ENCODE data around the gene KLRC3.
"Not testable (repeated sequence)": the region's sequence is repeated elsewhere in the genome, so short reads cannot be mapped to it uniquely, and the experiment has no call there.

The KLRC3 gene

GRCh38 chr12:10420334-10420733 is at the start of gene KLRC3:
Gene KLRC3, minus strand, starts transcription at chr12:10420595. Its CDS starts 45 bp downstream, at chr12:10420550.
- H3K4me2 ChIP-seq; H3K27ac ChIP-seq; H3K36me3 ChIP-seq; H3K9ac ChIP-seq; H3K4me1 ChIP-seq; H3K9me3 ChIP-seq (replicated peaks in 1 of 11); H4K20me1 ChIP-seq; H3K27me3 ChIP-seq; H3K4me3 ChIP-seq: not testable (repeated sequence)

- H3K27me3 ChIP-seq: no peaks in the 10 kb centered on the region
- no peak for TF ChIP-seq Cebpa-rat (IDR thresholded peaks at IDR 0.05)
- H3K27ac ChIP-seq: no peak overlapping the region
- H4K20me1 ChIP-seq: no peaks in the 10 kb centered on the region
- peaks cover 0 to 22% (median 8%) of the 10 kb centered on the region in 11 experiments; a peak in 15 of 22 replicates for H3K9me3 ChIP-seq (replicated peaks in 1 of 11)
- no peaks in the 10 kb centered on the region for H3K4me1 ChIP-seq
- no peak overlapping the region for H3K4me3 ChIP-seq
- H3K36me3 ChIP-seq: no peaks in the 10 kb centered on the region
- no peak overlapping the region for H3K9ac ChIP-seq
- H3K4me2 ChIP-seq: no peak overlapping the region
Observed at GRCh38 chr12:10469701-10470100, 49.3 kb upstream of the KLRC3 start.

GRCh38 chr12:10466311-10466710 is 45.9 kb upstream of the KLRC3 start:
- Histone ChIP-seq H3K36me3 (no peaks in the 10 kb centered on the region), H3K9ac (no peak overlapping the region), H3K27me3 (no peaks in the 10 kb centered on the region), H3K4me1 (no peaks in the 10 kb centered on the region), H3K9me3 (replicated peaks in 1 of 11) (peaks cover 0 to 25% (median 8%) of the 10 kb centered on the region in 11 experiments; a peak in 11 of 22 replicates), H4K20me1 (no peaks in the 10 kb centered on the region), H3K4me3 (no peak overlapping the region), H3K27ac (no peak overlapping the region), H3K4me2 (no peak overlapping the region)
- no peak for TF ChIP-seq Cebpa-rat (IDR thresholded peaks at IDR 0.05)

GRCh38 chr12:10457760-10458159 is 37.4 kb upstream of the KLRC3 start:
- no peak overlapping the region for H3K27ac ChIP-seq
- peaks cover 43 to 74% (median 48%) of the 10 kb centered on the region in 11 experiments for H3K9me3 ChIP-seq (replicated peaks in 1 of 11)
- no peak for TF ChIP-seq Cebpa-rat (IDR thresholded peaks at IDR 0.05)
- H3K36me3 ChIP-seq: no peaks in the 10 kb centered on the region
- H3K27me3 ChIP-seq: no peaks in the 10 kb centered on the region
- no peaks in the 10 kb centered on the region for H3K4me1 ChIP-seq
- no peak overlapping the region for H3K4me3 ChIP-seq
- no peak overlapping the region for H3K9ac ChIP-seq
- H3K4me2 ChIP-seq: no peak overlapping the region
- H4K20me1 ChIP-seq: no peaks in the 10 kb centered on the region

- no peaks in the 10 kb centered on the region for H3K4me1 ChIP-seq
- TF ChIP-seq Cebpa-rat (IDR thresholded peaks at IDR 0.05): no peak
Observed at GRCh38 chr12:10456856-10457255, 36.5 kb upstream of the KLRC3 start.

GRCh38 chr12:10455766-10456165 is 35.4 kb upstream of the KLRC3 start:
- Histone ChIP-seq H4K20me1 (no peaks in the 10 kb centered on the region), H3K4me2 (no peak overlapping the region), H3K4me1 (no peaks in the 10 kb centered on the region), H3K4me3 (no peak overlapping the region), H3K36me3 (no peaks in the 10 kb centered on the region), H3K9ac (no peak overlapping the region), H3K9me3 (replicated peaks in 1 of 11) (peaks cover 37 to 63% (median 48%) of the 10 kb centered on the region in 11 experiments), H3K27me3 (no peaks in the 10 kb centered on the region), H3K27ac (no peak overlapping the region)
- TF ChIP-seq Cebpa-rat (IDR thresholded peaks at IDR 0.05): no peak

More at GRCh38 chr12:10456856-10457255, 36.5 kb upstream of the KLRC3 start:
- H3K4me2 ChIP-seq: no peak overlapping the region
- no peak overlapping the region for H3K9ac ChIP-seq
- no peak overlapping the region for H3K27ac ChIP-seq
- no peaks in the 10 kb centered on the region for H3K27me3 ChIP-seq
- H4K20me1 ChIP-seq: no peaks in the 10 kb centered on the region
- H3K36me3 ChIP-seq: no peaks in the 10 kb centered on the region
- no peak overlapping the region for H3K4me3 ChIP-seq
- peaks cover 42 to 74% (median 48%) of the 10 kb centered on the region in 11 experiments for H3K9me3 ChIP-seq (replicated peaks in 1 of 11)

- Histone ChIP-seq H3K4me1 (no peaks in the 10 kb centered on the region), H3K27me3 (no peaks in the 10 kb centered on the region), H3K9ac (no peak overlapping the region), H3K4me2 (0 out of 22 replicates have a peak overlapping the region, but pooled peaks of 1 of the 11 experiments have one; percentile 5), H4K20me1 (no peaks in the 10 kb centered on the region), H3K4me3 (no peak overlapping the region), H3K36me3 (no peaks in the 10 kb centered on the region), H3K9me3 (replicated peaks in 1 of 11) (peaks cover 37 to 53% (median 45%) of the 10 kb centered on the region in 11 experiments), H3K27ac (no peak overlapping the region)
- TF ChIP-seq Cebpa-rat (IDR thresholded peaks at IDR 0.05): no peak
Observed at GRCh38 chr12:10454531-10454930, 34.1 kb upstream of the KLRC3 start.

GRCh38 chr12:10453156-10453555 is 32.8 kb upstream of the KLRC3 start, which contains the start of gene KLRC1:
Gene KLRC1, minus strand, starts transcription at chr12:10453377. Its CDS starts 2,221 bp downstream, at chr12:10451156.
- H3K9me3 ChIP-seq (replicated peaks in 1 of 11): peaks cover 29 to 42% (median 35%) of the 10 kb centered on the region in 11 experiments
- no peak within 1 kb of the TSS for H3K4me3 ChIP-seq
- H3K36me3 ChIP-seq: no peaks in the 10 kb centered on the region
- H3K4me2 ChIP-seq: no peak within 1 kb of the TSS
- no peaks in the 10 kb centered on the region for H3K27me3 ChIP-seq
- TF ChIP-seq Cebpa-rat (IDR thresholded peaks at IDR 0.05): peak in 1 of 11 experiments; percentile 20; a peak in 1 of 22 replicates
- no peaks in the 10 kb centered on the region for H3K4me1 ChIP-seq
- H4K20me1 ChIP-seq: no peaks in the 10 kb centered on the region
- H3K27ac ChIP-seq: no peak within 1 kb of the TSS
- H3K9ac ChIP-seq: no peak within 1 kb of the TSS

GRCh38 chr12:10448236-10448635 is 27.8 kb upstream of the KLRC3 start:
- TF ChIP-seq Cebpa-rat (IDR thresholded peaks at IDR 0.05): no peak
- 0 out of 22 replicates have a peak, but pooled peaks cover 0 to 4% (median 0%) of the 10 kb centered on the region in 11 experiments for H3K9me3 ChIP-seq (replicated peaks in 1 of 11)
- no peaks in the 10 kb centered on the region for H3K36me3 ChIP-seq
- H3K4me2 ChIP-seq: no peak overlapping the region
- no peaks in the 10 kb centered on the region for H3K27me3 ChIP-seq
- H3K9ac ChIP-seq: no peak overlapping the region
- no peaks in the 10 kb centered on the region for H4K20me1 ChIP-seq
- no peak overlapping the region for H3K4me3 ChIP-seq
- H3K27ac ChIP-seq: no peak overlapping the region
- no peaks in the 10 kb centered on the region for H3K4me1 ChIP-seq

GRCh38 chr12:10446052-10446451 is 25.7 kb upstream of the KLRC3 start:
- not testable (repeated sequence) for H4K20me1 ChIP-seq; H3K27ac ChIP-seq; H3K4me3 ChIP-seq; H3K9me3 ChIP-seq (replicated peaks in 1 of 11); H3K36me3 ChIP-seq; H3K4me2 ChIP-seq; H3K4me1 ChIP-seq; H3K27me3 ChIP-seq; H3K9ac ChIP-seq

GRCh38 chr12:10441144-10441543 is 20.7 kb upstream of the KLRC3 start:
- H3K4me1 ChIP-seq; H3K36me3 ChIP-seq; H3K9ac ChIP-seq; H3K27ac ChIP-seq; H3K4me3 ChIP-seq; H3K4me2 ChIP-seq; H4K20me1 ChIP-seq; H3K27me3 ChIP-seq; H3K9me3 ChIP-seq (replicated peaks in 1 of 11): not testable (repeated sequence)

- not testable (repeated sequence) for H3K27ac ChIP-seq, H3K4me2 ChIP-seq, H3K9ac ChIP-seq
Observed at GRCh38 chr12:10439608-10440274, 19.3 kb upstream of the KLRC3 start.

GRCh38 chr12:10437601-10438000 is 17.2 kb upstream of the KLRC3 start:
- H3K27me3 ChIP-seq; H3K9me3 ChIP-seq (replicated peaks in 1 of 11); H3K4me2 ChIP-seq; H3K27ac ChIP-seq; H3K4me3 ChIP-seq; H4K20me1 ChIP-seq; H3K4me1 ChIP-seq; H3K36me3 ChIP-seq; H3K9ac ChIP-seq: not testable (repeated sequence)

More at GRCh38 chr12:10439608-10440274, 19.3 kb upstream of the KLRC3 start:
- H4K20me1 ChIP-seq; H3K4me3 ChIP-seq; H3K27me3 ChIP-seq; H3K36me3 ChIP-seq; H3K4me1 ChIP-seq; H3K9me3 ChIP-seq (replicated peaks in 1 of 11): not testable (repeated sequence)

- not testable (repeated sequence) for H3K4me2 ChIP-seq; H3K9ac ChIP-seq; H3K4me1 ChIP-seq; H3K27ac ChIP-seq; H3K4me3 ChIP-seq; H3K36me3 ChIP-seq; H3K27me3 ChIP-seq; H3K9me3 ChIP-seq (replicated peaks in 1 of 11); H4K20me1 ChIP-seq
Observed at GRCh38 chr12:10435816-10436215, 15.4 kb upstream of the KLRC3 start, which contains the start of gene KLRC2. Gene KLRC2, minus strand, starts transcription at chr12:10436010. Its CDS starts 24 bp downstream, at chr12:10435986.
